Activated CD8-positive, alpha-beta memory T cell treated with anti-CD3 and anti-CD28 coated beads, Interleukin-2, amount 50 U/mL, for 1 hour (primary cell): ENCODE measurements around the gene AGRN.
"Not testable (repeated sequence)": the region's sequence is repeated elsewhere in the genome, so short reads cannot be mapped to it uniquely, and the experiment has no call there.

Source experiments
- DNase-seq: peaks from one replicate; pipeline ENCODE4 v3.0.0-alpha.2; 2020; ENCODE audit errors: extremely low read depth

The AGRN gene

GRCh38 chr1:1065265-1065939 lies 45.5 kb downstream of the AGRN start:
- DNase-seq, result no peak

DNA sequence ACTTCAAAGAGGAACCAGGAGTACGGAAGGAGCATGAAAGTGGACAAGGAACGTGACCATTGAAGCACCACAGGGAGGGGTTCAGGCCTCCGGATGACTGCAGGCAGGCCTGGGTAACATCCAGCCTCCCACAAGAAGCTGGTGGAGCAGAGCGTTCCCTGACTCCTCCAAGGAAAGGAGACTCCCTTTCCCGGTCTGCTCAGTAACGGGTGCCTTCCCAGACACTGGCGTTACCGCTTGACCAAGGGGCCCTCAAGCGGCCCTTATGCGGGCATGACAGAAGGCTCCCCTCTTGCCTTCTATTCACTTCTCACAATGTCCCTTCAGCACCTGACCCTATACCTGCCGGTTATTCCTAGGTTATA lies 46.0 kb downstream of the AGRN start:
- not testable (repeated sequence) for DNase-seq

DNA sequence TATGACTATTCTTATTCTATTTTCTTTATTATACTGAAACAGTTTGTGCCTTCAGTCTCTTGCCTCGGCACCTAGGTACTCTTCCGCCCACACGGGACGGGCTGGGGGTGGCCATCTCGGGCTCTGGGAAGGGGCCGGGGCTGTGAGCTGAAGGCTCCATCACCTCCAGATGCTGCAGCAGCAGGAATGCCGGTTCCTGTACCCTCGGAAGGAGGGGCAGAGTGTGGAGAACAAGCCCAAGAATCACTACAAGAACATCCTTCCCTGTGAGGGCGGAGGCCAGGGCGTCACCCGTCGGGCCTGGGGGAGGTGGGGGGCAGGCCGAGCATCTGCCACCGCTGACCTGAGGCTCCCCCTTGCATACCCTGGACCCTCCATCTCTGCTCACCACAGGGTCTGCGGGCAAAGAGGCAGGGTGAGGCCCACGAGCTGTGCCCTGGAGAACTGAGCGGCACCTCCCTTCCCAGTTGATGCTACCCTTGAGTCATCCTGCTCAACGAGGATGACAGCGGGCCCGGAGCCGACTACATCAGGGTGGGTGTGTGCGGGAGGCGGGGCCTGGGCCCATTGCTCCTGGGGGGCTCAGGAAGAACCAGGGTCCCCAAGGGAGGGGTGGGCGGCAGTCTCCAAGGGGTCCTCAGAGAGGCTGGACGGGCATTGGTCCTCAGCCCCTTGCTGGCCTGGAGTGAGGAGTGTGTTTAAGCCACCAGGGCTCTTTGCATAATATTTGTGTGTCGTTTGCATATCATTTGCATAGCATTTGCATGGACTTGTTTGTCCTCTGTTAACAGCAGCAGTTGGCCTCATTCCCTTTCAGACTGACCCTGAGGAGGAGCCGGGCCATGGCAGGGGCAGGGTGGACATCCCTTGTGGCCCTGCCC lies 46.7 kb downstream of the AGRN start:
- no peak for DNase-seq

DNA sequence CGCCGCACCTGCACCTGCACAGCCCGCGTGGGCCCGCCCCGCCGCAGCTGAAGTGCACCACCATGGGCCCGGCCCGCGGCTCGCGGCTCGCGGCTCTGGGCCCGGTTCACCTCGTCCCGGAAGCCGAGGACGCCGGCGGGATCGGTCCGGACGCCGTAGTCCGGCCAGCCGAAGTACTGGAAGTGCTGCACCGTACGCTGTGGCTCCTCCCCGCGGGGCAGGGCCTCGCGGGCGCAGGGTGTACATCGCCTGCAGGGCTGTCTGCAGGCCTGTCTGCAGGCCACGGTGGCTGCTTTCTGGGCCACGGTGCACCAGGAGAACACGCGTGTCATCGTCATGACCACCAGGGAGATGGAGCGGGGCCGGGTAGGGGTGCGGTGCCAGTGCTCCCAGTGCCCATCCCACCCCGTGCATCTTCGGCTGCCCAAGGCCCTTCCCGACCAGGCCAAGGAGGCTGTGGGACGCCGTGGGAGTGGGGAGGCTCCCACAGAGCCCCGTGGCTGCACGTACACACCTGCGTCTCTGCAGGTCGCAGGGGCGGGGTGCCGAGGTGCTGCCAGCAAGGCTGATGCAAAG lies 47.5 kb downstream of the AGRN start:
- DNase-seq, result no peak

DNA sequence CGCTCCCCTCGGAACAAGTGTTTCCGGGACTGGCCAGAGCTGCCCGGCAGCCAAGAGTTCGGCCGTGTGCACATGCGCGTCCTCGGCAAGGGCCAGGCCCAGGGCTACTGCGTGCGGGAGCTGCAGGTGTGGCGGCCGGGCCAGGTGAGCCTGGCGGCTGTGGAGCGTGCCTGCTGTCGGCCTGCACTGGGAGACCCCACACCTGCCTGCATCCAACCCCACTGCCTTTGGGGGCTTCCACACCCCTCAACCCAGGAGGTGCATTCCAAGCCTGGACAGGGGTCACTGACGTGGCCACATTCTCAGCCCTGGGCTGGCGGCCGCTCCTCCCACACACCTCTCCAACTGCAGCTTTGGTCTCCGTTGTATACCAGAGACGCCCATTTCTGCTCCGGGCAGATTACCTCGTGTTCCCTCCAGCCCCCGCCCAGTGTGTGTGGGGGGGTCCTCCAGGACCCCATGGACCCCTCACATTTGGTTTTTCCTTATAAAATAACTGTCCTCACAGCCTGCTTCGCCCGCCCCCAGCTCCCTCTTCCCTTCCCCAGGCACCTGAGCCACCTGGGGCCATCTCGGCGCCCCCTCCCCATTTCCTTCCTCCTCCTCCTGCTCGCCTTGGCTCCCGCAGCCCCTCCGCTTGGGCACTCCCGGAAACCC lies 48.1 kb downstream of the AGRN start:
- no peak for DNase-seq

- peak; percentile 25 for DNase-seq
Measured at GRCh38 chr1:1068517-1069055, 48.7 kb downstream of the AGRN start.

DNA sequence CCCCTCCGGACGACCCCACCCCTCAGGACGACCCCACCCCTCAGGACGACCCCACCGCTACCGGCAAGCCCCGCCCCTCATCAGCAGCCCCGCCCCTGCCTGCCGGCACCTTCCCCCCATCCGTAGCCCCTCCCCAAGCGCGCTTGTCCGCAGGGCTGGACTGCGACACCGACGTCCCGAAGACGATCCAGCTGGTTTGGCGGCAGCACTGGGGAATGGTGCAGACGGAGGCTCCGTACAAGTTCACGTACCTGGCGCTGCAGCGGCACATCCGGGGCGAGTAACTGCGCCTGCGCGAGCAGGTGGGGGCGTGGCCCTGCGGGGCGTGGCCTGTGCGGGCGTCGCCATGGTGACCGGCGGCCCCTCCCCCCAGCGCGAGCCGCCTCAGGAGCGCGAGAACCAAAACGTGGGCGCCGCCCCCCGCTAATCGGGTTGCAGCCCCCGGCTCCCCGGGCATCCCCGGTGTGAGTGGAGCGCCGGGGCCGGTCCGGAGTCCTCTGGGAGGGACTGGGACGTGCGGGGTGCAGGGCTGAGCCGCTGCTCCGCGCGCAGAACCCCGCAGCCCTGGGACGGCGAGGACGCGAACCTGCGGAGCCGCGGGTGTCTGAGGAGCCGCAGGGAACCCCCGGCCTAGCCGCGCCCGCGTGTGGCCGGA lies 49.3 kb downstream of the AGRN start:
- peak; percentile 66 for DNase-seq

DNA sequence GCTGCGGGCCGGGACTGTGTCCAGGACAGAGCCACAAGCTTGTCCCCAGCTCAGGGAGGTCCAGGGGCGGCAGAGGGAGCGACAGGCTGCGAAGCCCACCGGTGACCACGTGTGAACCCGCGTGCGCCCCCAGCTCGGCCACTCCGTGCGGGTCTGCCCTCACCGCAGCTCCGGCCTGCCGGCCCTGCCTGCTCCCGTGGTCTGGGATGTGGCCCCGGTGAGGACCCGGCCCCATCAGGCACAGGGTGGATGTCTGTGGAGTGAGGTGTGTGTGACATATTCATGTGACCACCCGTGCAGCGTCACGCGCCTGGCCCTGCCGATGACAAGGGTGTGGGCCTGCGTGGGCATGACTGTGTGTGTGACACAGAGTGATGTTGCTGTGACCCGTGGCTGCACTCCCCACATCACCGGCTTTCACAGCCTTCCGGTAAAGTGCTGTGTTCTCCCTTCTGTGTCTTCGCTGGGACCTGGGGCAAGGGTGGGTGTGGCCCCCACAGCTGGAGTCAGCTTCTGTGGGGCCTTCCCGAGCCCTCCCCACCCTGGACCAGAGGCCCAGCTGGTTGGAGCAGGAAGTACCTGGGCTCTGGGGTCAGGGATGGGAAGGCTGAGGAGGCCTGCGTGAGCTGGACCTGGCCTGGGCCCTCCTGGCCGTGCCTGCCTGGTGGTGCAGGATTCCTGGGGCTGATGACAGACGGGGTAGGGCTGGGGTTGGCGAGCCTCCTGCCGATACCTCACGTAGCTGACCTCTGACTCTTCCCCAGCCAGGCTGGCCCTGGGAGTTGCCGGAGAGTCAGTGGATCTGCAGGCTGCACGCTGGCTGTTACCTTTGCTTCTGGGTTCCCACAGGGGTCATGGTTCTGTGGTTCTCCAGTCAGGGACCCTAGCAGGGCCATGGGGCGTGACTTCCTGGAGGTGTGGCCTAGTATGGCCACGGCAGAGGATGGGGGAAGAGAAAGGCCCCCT lies 50.1 kb downstream of the AGRN start:
- DNase-seq, result no peak

DNA sequence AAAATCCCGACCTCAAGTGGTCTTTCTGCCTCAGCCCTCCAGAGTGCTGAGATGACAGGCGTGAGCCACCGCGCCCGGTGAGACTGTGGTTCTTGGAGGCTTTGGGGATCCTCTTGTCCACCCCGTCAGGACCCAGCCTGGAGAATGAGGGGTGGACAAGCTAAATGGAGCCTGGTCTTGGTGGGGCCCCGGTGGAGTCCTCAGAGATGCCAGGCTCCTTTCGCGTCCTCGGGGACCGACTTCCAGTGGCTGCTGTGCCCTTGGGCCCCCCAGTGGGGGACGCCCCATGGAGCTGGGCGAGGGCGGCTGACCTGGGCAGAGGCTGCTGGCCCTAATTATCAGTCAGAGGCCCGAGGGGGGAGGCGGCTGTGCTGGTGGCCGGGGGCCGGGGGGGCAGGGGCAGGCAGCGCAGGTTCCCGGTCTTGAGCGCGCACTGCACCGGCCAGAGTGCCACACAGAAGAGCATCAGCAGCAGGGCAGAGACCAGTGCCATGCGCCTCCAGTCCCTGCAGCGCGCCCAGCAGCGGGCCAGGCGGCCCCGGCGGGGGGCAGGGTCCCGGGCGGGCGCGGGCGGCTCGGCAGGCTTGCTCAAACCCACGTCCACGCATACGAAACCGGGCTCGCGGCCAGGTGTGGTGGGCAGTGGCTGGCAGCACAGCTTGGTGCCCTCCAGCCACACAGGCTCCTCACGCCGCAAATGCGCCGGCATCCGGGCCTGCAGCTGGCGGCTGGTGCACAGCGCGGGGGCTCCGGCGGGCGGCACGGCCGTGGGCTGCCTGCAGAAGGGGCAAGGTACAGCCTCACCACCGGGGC lies 51.8 kb downstream of the AGRN start:
- no peak for DNase-seq

- DNase-seq, result no peak
Measured at GRCh38 chr1:1072299-1072848, 52.5 kb downstream of the AGRN start.

DNA sequence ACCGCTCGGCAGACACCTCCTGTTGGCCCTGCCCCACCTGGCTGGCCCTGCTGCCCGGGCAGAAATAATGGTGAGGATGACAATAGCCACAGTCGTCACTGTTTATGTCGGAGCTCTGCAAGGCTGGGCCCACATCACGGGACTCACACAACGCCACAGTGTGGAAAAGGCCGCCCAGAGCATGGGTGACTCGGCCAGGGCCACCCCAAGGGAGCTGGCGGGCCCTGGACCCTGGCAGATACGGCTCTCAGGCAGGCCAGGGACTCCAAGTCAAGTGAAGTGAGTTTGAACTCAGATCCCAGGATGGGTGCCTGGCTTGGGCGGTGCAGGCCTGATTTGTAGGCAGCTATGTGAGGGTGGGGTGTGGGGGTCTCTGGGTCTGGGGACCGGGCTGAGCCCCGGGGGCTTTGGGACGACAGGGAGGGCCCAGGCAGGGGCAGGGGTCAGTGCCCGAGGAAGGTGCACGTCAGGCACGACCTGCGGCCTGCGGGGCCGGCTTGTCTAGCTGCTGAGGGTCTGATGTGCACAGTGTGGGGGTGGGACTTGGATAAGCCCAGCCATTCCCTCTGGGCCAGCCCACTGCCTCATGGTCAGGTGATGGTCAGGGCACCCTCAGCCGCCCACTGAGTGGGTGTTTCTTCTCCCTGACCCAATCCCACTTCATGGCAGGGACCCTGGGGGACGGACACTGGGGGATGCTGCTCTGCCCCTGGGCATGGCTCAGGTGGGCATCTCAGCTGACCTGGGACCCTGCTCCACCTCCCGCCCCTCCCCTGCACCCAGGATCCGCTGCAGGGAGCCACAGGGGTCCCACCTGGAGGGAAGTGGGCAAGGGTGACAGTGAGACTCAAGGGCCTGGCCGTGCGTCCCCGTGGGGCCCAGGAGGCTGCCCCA lies 53.2 kb downstream of the AGRN start:
- DNase-seq, result no peak

DNA sequence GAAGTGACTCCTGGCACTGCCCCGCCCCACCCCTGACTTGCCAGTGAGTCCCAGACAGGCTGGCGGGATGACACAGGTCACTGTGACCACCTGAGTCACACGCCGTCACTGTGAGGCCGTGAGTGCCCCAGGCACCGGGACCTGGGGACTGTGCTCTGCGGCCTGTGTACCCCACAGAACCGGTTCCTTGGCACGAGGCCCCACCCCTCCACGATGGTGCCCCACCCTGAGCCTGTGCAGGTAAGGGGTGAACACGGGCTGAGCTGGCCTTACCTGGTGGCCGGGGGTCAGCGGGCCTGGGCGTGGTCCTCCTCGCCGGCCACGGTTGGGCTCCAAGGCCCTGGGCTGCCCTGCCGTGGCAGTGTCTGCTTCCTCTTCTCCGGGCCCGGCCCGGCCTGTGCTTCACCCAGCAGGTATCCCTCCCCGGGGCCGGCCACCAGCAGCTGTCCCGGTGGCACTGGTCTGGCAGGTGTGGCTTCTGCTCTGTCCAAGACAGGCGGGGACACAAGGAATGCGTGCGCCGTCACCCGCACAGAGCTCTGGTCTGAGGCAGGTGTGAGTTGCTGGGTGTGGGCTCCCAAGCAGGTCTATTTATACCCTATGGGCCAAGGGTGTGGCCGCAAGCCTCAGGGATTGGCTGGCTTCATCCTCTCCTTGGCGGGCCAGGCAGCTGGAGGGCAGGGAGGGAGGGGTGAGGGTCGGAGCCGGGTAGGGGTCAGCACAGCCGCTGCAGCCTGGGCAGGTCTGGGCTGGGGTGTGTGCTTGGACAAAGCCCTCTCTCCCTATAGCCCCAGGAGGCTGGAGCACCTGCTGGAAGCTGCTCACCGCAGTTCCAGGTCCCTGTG lies 54.0 kb downstream of the AGRN start, which contains the start of gene RNF223:
TSS of gene RNF223 (minus strand) at position 564 of the 845 bp plus-strand sequence. CDS start 1,740 bp downstream, outside the sequence.
- no peak for DNase-seq

- no peak for DNase-seq
Measured at GRCh38 chr1:1074631-1075147, 54.8 kb downstream of the AGRN start.

- no peak for DNase-seq
Measured at GRCh38 chr1:1075148-1075935, 55.4 kb downstream of the AGRN start.

- DNase-seq, result not testable (repeated sequence)
Measured at GRCh38 chr1:1077396-1077795, 57.5 kb downstream of the AGRN start.
